HepG2 (cell line): ENCODE results near the gene RGS1. TPM values are rescaled to one million over a fixed set of nuclear protein-coding genes. Genes with fewer than 3 reads are reported as not detected.

Source experiments
- ATAC-seq: fragments of 200-7000 bp; cut with Tn5 transposase; 3 replicates; pipeline ENCODE4 v1.9.1; 2020; ENCODE audit warnings: mild to moderate bottlenecking, moderate library complexity
- BruUV-seq: library from RNA; stranded (reverse); fragments of 400-500 nt; replicated peaks from 2 replicates; lab custom pipeline; 2021; lab: Mats Ljungman, UMichigan
- CTCF ChIA-PET: fragments of 300-600 bp; formaldehyde crosslinking; extraction: SDS; loops from one replicate; lab custom pipeline; 2021; ENCODE audit warnings: low total read pairs, inconsistent platforms, low intra/inter-chr PET ratio; lab: Yijun Ruan, JAX
- POLR2A ChIA-PET: fragments of 350-600 bp; sonication (Branson Sonifier 250); formaldehyde crosslinking; loops from one replicate; lab custom pipeline; 2020; ENCODE audit warnings: antibody characterized with exemption, inconsistent platforms; lab: Yijun Ruan, JAX
- DNase-seq: peaks from one replicate; pipeline ENCODE4 v3.0.0-alpha.2; 2015; ENCODE audit warnings: low spot score
- FAIRE-seq: peaks from 3 replicates; lab custom pipeline; 2011; peaks lifted over from hg19 to GRCh38; lab: Jason Lieb, UNC
- H2AFZ ChIP-seq: one replicate; pipeline ENCODE4 v1.6.1; 2011; ENCODE audit warnings: low read length, inconsistent platforms
- H3K27ac ChIP-seq: fragments of 300-600 bp; 3 replicates; pipeline ENCODE4 v1.8.0; 2011; ENCODE audit warnings: mixed run types, mild to moderate bottlenecking, mixed read lengths, low read length, inconsistent platforms; ENCODE audit not compliant: insufficient read depth; ENCODE audit errors: extremely low read length
- H3K27me3 ChIP-seq, 2 experiments: fragments of 200-600 bp in 1 of 2; 2 replicates in 1 of 2; 3 replicates in 1 of 2; pipeline versions ENCODE4 v1.6.0 to v1.8.0; 2011; ENCODE audit warnings: low read length in 2 of 2, mild to moderate bottlenecking in 2 of 2, moderate library complexity in 2 of 2, inconsistent platforms in 1 of 2; ENCODE audit not compliant: insufficient read depth in 2 of 2, control insufficient read depth in 1 of 2
- H3K36me3 ChIP-seq, 2 experiments: fragments of 200-600 bp in 1 of 2; replicated peaks in 1 of 2; 2 replicates in 1 of 2; 3 replicates in 1 of 2; pipeline versions ENCODE4 v1.5.1 to v1.8.0; 2011; ENCODE audit warnings: low read length in 2 of 2, inconsistent platforms in 1 of 2; ENCODE audit not compliant: insufficient read depth in 2 of 2, control insufficient read depth in 1 of 2
- H3K4me1 ChIP-seq: 2 replicates; pipeline ENCODE4 v1.5.1; 2012; ENCODE audit warnings: low read length, inconsistent platforms; ENCODE audit not compliant: insufficient read depth
- H3K4me2 ChIP-seq: 2 replicates; pipeline ENCODE4 v1.6.0; 2011; ENCODE audit warnings: low read depth, low read length, inconsistent platforms
- H3K4me3 ChIP-seq, 3 experiments: fragments of 200-600 bp in 1 of 3; sonication (generic), shearing (Covaris generic) in 1 of 3; replicated peaks in 1 of 3; 2 replicates each; pipeline ENCODE4 v1.5.1; 2011 to 2016; ENCODE audit warnings: low read length in 3 of 3, inconsistent platforms in 2 of 3, low read depth in 2 of 3, mild to moderate bottlenecking in 2 of 3, control low read depth in 1 of 3, mixed read lengths in 1 of 3; ENCODE audit not compliant: insufficient read depth in 1 of 3
- H3K79me2 ChIP-seq: one replicate; pipeline ENCODE4 v1.6.1; 2011; ENCODE audit warnings: low read length, inconsistent platforms; ENCODE audit not compliant: insufficient read depth
- H3K9ac ChIP-seq: 2 replicates; pipeline ENCODE4 v1.6.0; 2011; ENCODE audit warnings: mild to moderate bottlenecking, low read depth, low read length, inconsistent platforms; ENCODE audit not compliant: insufficient read depth
- H3K9me3 ChIP-seq: 2 replicates; pipeline ENCODE4 v1.5.1; 2012; ENCODE audit warnings: mild to moderate bottlenecking, low read length
- H4K20me1 ChIP-seq: 2 replicates; pipeline ENCODE4 v1.6.0; 2011; ENCODE audit warnings: inconsistent platforms, mild to moderate bottlenecking, low read length, moderate library complexity; ENCODE audit not compliant: insufficient read depth
- ELF3 ChIP-seq: IDR thresholded peaks from 2 replicates; pipeline ENCODE4 v1.6.1; 2016; ENCODE audit warnings: missing genetic modification reagents, missing compliant biosample characterization
- HNF4A ChIP-seq: sonication (generic); formaldehyde crosslinking; IDR thresholded peaks from 2 replicates; pipeline ENCODE4 v1.4.0; 2020; ENCODE audit warnings: missing genetic modification reagents
- HNRNPK ChIP-seq: fragments of 200-400 bp; formaldehyde crosslinking; IDR thresholded peaks from 2 replicates; pipeline ENCODE4 v1.6.1; 2018; ENCODE audit warnings: low read length, low read depth, moderate library complexity, mild to moderate bottlenecking; ENCODE audit not compliant: poor library complexity, severe bottlenecking
- KLF6 ChIP-seq: IDR thresholded peaks from 2 replicates; pipeline ENCODE4 v1.8.0; 2016; ENCODE audit warnings: missing biosample characterization, missing genetic modification reagents
- NR2F6 ChIP-seq, 2 experiments: IDR thresholded peaks; 2 replicates each; pipeline ENCODE4 v1.6.1; 2016; ENCODE audit warnings: antibody characterized with exemption in 1 of 2, mild to moderate bottlenecking in 1 of 2
- NR3C1 ChIP-seq: sonication (generic); formaldehyde crosslinking; IDR thresholded peaks from 2 replicates; pipeline ENCODE4 v1.4.0; 2020; ENCODE audit warnings: missing genetic modification reagents
- PITX1 ChIP-seq: sonication (generic); formaldehyde crosslinking; IDR thresholded peaks from 2 replicates; pipeline ENCODE4 v1.5.1; 2020; ENCODE audit warnings: mild to moderate bottlenecking, missing genetic modification reagents
- ZFYVE20 ChIP-seq: sonication (generic); formaldehyde crosslinking; IDR thresholded peaks from 2 replicates; pipeline ENCODE4 v1.8.0; 2023; ENCODE audit warnings: low read depth, mild to moderate bottlenecking, moderate library complexity, missing genetic modification reagents, borderline replicate concordance
- ZNF205 ChIP-seq: IDR thresholded peaks from 2 replicates; pipeline ENCODE4 v1.6.1; 2018; ENCODE audit warnings: missing biosample characterization, missing genetic modification reagents
- ZNF282 ChIP-seq: fragments of 450-650 bp; IDR thresholded peaks from 2 replicates; pipeline ENCODE4 v1.6.1; 2018; ENCODE audit not compliant: partially characterized antibody
- WGBS: methylation state at CpG from one replicate; pipeline ENCODE4 v1.1.6; 2017; ENCODE audit warnings: low lambda C conversion rate; 5-methylcytosine and 5-hydroxymethylcytosine counted together
- in situ Hi-C: cut with HindIII; loops from 2 replicates; pipeline ENCODE4 v1.10.0; 2017; ENCODE audit warnings: low pct_unique_long_range_greater_than_20kb; ENCODE audit not compliant: extremely low pct_ligation_motif_present
- intact Hi-C: fragments of 100-400 bp; cut with micrococcal nuclease; formaldehyde crosslinking; loops from one replicate; pipeline ENCODE4 v1.10.0; 2022; ENCODE audit not compliant: unreplicated experiment
- polyA plus RNA-seq, 8 experiments: library from polyadenylated mRNA; depleted of rRNA in 3 of 8; stranded (reverse) in 7 of 8; unstranded in 1 of 8; fragments of >200 nt; fragmentation: Illumina TruSeq in 4 of 8; extraction: Trizol in 4 of 8; gene quantifications; 2 replicates each; pipeline versions ENCODE4 v1.2.1 to v1.2.3, GENCODE V29; 2011 to 2016; ENCODE audit warnings: low read depth in 4 of 8, missing spikeins in 1 of 8, mixed read lengths in 1 of 8; ENCODE audit not compliant: insufficient read depth in 1 of 8
- total RNA-seq, 5 experiments: library from RNA; depleted of rRNA; stranded (reverse); fragments of >200 nt; fragmentation: Illumina TruSeq; extraction: Trizol; gene quantifications; 2 replicates each; pipeline ENCODE4 v1.2.3, GENCODE V29; 2016; ENCODE audit warnings: low read depth in 1 of 5

The RGS1 gene
- total and polyA plus RNA-seq, 2 of the 13 experiments (the other 11 are each of a cell fraction or from before 2014, with no cell fraction given) = not detected

- ChIA-PET POLR2A (no interaction called here), CTCF (no interaction called here)
- no peak for FAIRE-seq
- H3K9me3 ChIP-seq = no peaks in the 10 kb centered on the region
- DNase-seq = no peak
- no peaks in the 10 kb centered on the region for H3K36me3 ChIP-seq
- TF ChIP-seq KLF6 (CRISPR knock-in tag) (no peak), ZFYVE20 (CRISPR knock-in tag) (no peak), NR3C1 (CRISPR knock-in tag) (no peak), NR2F6 (IDR thresholded peaks at IDR 0.05) (no peak), NR2F6 (CRISPR knock-in tag; IDR thresholded peaks at IDR 0.05) (no peak), HNF4A (no peak), ZNF282 (no peak), PITX1 (CRISPR knock-in tag) (no peak), ELF3 (CRISPR knock-in tag) (no peak)
- no peak overlapping the region for H3K9ac ChIP-seq
- in situ Hi-C loops = no loop called here
- WGBS = 59% methylated on average over 2 of the region's 2 CpGs
- H3K4me3 ChIP-seq = no peak overlapping the region
- no peaks in the 10 kb centered on the region for H3K27me3 ChIP-seq
- no TSS peak for BruUV-seq
- H3K79me2 ChIP-seq = no peaks in the 10 kb centered on the region
- H3K27ac ChIP-seq = no peak overlapping the region
- no peaks in the 10 kb centered on the region for H4K20me1 ChIP-seq
- H2AFZ ChIP-seq = no peak overlapping the region
- no peaks in the 10 kb centered on the region for H3K4me1 ChIP-seq
- H3K4me2 ChIP-seq = no peak overlapping the region
- intact Hi-C loops = no loop called here
- no peak for ATAC-seq
Measured at GRCh38 chr1:192592981-192593708, 17.6 kb downstream of the RGS1 start.

GRCh38 chr1:192595299-192595698 is 19.7 kb downstream of the RGS1 start:
- ChIA-PET POLR2A (no interaction called here), CTCF (no interaction called here)
- H3K4me3 ChIP-seq = no peak overlapping the region
- H3K27ac ChIP-seq = no peak overlapping the region
- peak; percentile 95 for TF ChIP-seq HNRNPK
- no peak for TF ChIP-seq ZNF205 (CRISPR knock-in tag)
- H3K36me3 ChIP-seq = no peaks in the 10 kb centered on the region
- FAIRE-seq (no peak), ATAC-seq (no peak), DNase-seq (no peak)
- H2AFZ ChIP-seq = no peak overlapping the region
- WGBS = 37% methylated on average over 3 of the region's 3 CpGs
- no peaks in the 10 kb centered on the region for H4K20me1 ChIP-seq
- no TSS peak for BruUV-seq
- intact Hi-C loops = no loop called here
- H3K9ac ChIP-seq = no peak overlapping the region
- no peaks in the 10 kb centered on the region for H3K9me3 ChIP-seq
- H3K79me2 ChIP-seq = no peaks in the 10 kb centered on the region
- H3K4me2 ChIP-seq = no peak overlapping the region
- in situ Hi-C loops = no loop called here
- no peaks in the 10 kb centered on the region for H3K27me3 ChIP-seq
- H3K4me1 ChIP-seq = no peaks in the 10 kb centered on the region
